ENCODE measurements around the gene CDH13. TPM values are rescaled to one million over a fixed set of nuclear protein-coding genes. Genes with fewer than 3 reads are reported as not detected.

The CDH13 gene
- total RNA-seq, 3 donors from 2014 or later, result not detected

DNA sequence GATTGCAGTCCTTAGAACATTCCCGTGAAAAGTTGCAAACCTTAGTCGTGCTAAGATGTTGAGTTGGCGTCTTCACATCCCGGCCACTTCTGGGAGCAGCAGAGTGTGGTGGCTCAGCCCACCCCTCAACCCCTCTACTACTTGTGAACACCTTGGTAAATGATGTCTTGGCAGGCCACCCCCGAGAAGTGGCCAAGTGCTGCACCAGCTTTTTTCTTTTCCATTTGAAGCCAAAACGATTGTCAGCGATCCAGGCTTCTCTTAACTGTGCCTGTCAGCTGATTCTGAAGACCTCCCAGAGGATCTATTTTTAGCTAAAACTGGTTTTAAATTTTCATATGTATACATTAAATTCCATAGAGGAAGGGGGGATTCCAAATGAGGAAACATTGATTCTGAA lies 247.5 kb downstream of the CDH13 start:
- no peaks in the 10 kb centered on the region for H3K4me1 Mint-ChIP-seq (ENCODE audit: low read depth)
- H3K9me3 Mint-ChIP-seq, result peaks cover 9% of the 10 kb centered on the region
- no peaks in the 10 kb centered on the region for H3K36me3 Mint-ChIP-seq (ENCODE audit: insufficient read depth)

DNA sequence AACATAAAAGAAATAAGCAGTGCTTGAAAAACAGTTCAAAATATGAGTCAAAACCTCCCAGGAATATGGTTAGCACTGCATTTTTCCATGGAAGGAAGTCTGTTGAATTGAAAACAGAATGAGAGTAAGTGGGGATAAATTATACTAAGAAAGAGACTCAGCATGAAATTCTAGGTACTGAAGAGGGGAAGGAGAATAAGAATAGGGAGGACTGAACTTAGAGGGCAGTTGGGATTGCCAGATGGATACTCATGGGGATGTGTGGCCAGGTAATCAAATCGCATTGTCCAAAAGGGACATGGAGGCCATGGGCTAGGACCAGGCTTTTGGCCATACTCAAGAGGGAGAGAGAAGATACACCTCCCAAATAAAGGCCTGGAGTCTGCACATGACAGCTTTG lies 247.9 kb downstream of the CDH13 start:
- Mint-ChIP-seq H3K9me3 (peaks cover 9% of the 10 kb centered on the region), H3K4me1 (ENCODE audit: low read depth) (no peaks in the 10 kb centered on the region), H3K27me3 (ENCODE audit: low read depth) (peaks cover under 1% of the 10 kb centered on the region), H3K36me3 (ENCODE audit: insufficient read depth) (no peaks in the 10 kb centered on the region), H3K4me3 (no peak overlapping the region)
- ATAC-seq (no peak), DNase-seq (no peak)

More for the DNA sequence above, 247.5 kb downstream of the CDH13 start:
- Mint-ChIP-seq H3K4me3 (no peak overlapping the region), H3K27me3 (ENCODE audit: low read depth) (peaks cover 2% of the 10 kb centered on the region)
- DNase-seq, result no peak
- ATAC-seq, result no peak

DNA sequence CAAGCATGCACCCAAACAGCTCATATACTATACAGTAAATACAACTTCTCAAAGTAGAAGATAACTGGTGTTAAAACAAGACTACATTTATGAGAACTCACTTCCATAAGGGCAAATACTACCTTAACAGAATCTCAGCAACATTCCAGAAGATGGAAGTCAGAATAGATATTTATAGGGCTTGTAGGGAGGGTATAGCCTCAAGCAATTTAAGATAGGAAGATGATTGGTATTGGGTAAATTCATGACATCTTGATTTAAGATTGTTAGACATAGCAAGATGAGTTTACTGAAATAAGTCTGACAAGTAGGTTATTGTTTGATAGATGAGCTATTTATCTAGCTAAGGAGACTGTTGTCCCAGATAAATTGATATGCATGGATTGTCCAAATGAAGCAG lies 250.2 kb downstream of the CDH13 start:
- no peaks in the 10 kb centered on the region for H3K36me3 Mint-ChIP-seq (ENCODE audit: insufficient read depth)
- no peak for DNase-seq
- no peaks in the 10 kb centered on the region for H3K4me1 Mint-ChIP-seq (ENCODE audit: low read depth)
- H3K9me3 Mint-ChIP-seq, result peaks cover 4% of the 10 kb centered on the region
- H3K27me3 Mint-ChIP-seq (ENCODE audit: low read depth), result no peaks in the 10 kb centered on the region
- H3K4me3 Mint-ChIP-seq, result no peak overlapping the region
- no peak for ATAC-seq

- Mint-ChIP-seq H3K4me3 (no peak overlapping the region), H3K36me3 (ENCODE audit: insufficient read depth) (no peaks in the 10 kb centered on the region), H3K27me3 (ENCODE audit: low read depth) (no peaks in the 10 kb centered on the region), H3K9me3 (no peaks in the 10 kb centered on the region), H3K4me1 (ENCODE audit: low read depth) (no peaks in the 10 kb centered on the region)
- DNase-seq, result no peak
- ATAC-seq, result no peak
Measured at GRCh38 chr16:82878466-82878865, 251.7 kb downstream of the CDH13 start.

- H3K27me3 Mint-ChIP-seq (ENCODE audit: low read depth), result no peaks in the 10 kb centered on the region
- ATAC-seq, result no peak
- no peaks in the 10 kb centered on the region for H3K4me1 Mint-ChIP-seq (ENCODE audit: low read depth)
- H3K36me3 Mint-ChIP-seq (ENCODE audit: insufficient read depth), result no peaks in the 10 kb centered on the region
- H3K4me3 Mint-ChIP-seq, result no peak overlapping the region
- DNase-seq, result no peak
- H3K9me3 Mint-ChIP-seq, result no peaks in the 10 kb centered on the region
Measured at GRCh38 chr16:82880346-82880745, 253.6 kb downstream of the CDH13 start.

GRCh38 chr16:82881516-82881915 lies 254.7 kb downstream of the CDH13 start:
- ATAC-seq (no peak), DNase-seq (no peak)
- Mint-ChIP-seq H3K27me3 (ENCODE audit: low read depth) (no peaks in the 10 kb centered on the region), H3K4me1 (ENCODE audit: low read depth) (no peaks in the 10 kb centered on the region), H3K9me3 (no peaks in the 10 kb centered on the region), H3K36me3 (ENCODE audit: insufficient read depth) (no peaks in the 10 kb centered on the region), H3K4me3 (no peak overlapping the region)

- ATAC-seq, result no peak
- DNase-seq, result no peak
- no peaks in the 10 kb centered on the region for H3K27me3 Mint-ChIP-seq (ENCODE audit: low read depth)
- H3K36me3 Mint-ChIP-seq (ENCODE audit: insufficient read depth), result no peaks in the 10 kb centered on the region
- H3K4me3 Mint-ChIP-seq, result no peak overlapping the region
- no peaks in the 10 kb centered on the region for H3K4me1 Mint-ChIP-seq (ENCODE audit: low read depth)
- no peaks in the 10 kb centered on the region for H3K9me3 Mint-ChIP-seq
Measured at GRCh38 chr16:82882226-82882625, 255.5 kb downstream of the CDH13 start.

- no peaks in the 10 kb centered on the region for H3K9me3 Mint-ChIP-seq
- H3K36me3 Mint-ChIP-seq (ENCODE audit: insufficient read depth), result no peaks in the 10 kb centered on the region
- no peaks in the 10 kb centered on the region for H3K27me3 Mint-ChIP-seq (ENCODE audit: low read depth)
- no peak for DNase-seq
- H3K4me3 Mint-ChIP-seq, result no peak overlapping the region
- H3K4me1 Mint-ChIP-seq (ENCODE audit: low read depth), result no peaks in the 10 kb centered on the region
- no peak for ATAC-seq
Measured at GRCh38 chr16:82882982-82883835, 256.4 kb downstream of the CDH13 start.

GRCh38 chr16:82884320-82884898 lies 257.6 kb downstream of the CDH13 start:
- no peaks in the 10 kb centered on the region for H3K4me1 Mint-ChIP-seq (ENCODE audit: low read depth)
- no peaks in the 10 kb centered on the region for H3K36me3 Mint-ChIP-seq (ENCODE audit: insufficient read depth)
- DNase-seq, result no peak
- no peaks in the 10 kb centered on the region for H3K27me3 Mint-ChIP-seq (ENCODE audit: low read depth)
- H3K9me3 Mint-ChIP-seq, result no peaks in the 10 kb centered on the region
- no peak for ATAC-seq
- H3K4me3 Mint-ChIP-seq, result no peak overlapping the region

GRCh38 chr16:82886146-82886545 lies 259.4 kb downstream of the CDH13 start:
- DNase-seq (no peak), ATAC-seq (no peak)
- Mint-ChIP-seq H3K4me3 (no peak overlapping the region), H3K9me3 (no peaks in the 10 kb centered on the region), H3K4me1 (ENCODE audit: low read depth) (no peaks in the 10 kb centered on the region), H3K36me3 (ENCODE audit: insufficient read depth) (no peaks in the 10 kb centered on the region), H3K27me3 (ENCODE audit: low read depth) (no peaks in the 10 kb centered on the region)

DNA sequence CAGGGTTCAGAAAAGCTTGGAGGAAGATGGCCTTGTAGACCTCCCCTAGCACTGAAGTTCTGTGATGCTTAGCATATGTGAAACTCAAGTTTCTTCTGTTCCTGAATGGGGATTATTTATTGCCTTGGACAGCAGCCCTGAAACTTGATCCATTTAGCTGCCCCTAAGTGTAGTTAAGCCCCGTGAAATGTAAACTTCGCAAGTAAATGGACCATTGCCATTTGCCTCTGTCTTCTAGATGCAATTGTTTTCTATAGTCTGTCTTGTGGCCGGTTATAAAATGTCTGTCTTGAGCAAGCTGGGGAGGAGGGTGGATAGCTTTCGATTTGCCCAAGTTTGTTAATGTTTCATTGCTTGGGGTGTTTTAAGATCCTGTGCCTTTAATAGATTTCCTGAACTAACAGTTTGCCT lies 261.8 kb downstream of the CDH13 start:
- no peaks in the 10 kb centered on the region for H3K27me3 Mint-ChIP-seq (ENCODE audit: low read depth)
- no peak overlapping the region for H3K4me3 Mint-ChIP-seq
- no peak for DNase-seq
- no peak for ATAC-seq
- no peaks in the 10 kb centered on the region for H3K4me1 Mint-ChIP-seq (ENCODE audit: low read depth)
- no peaks in the 10 kb centered on the region for H3K36me3 Mint-ChIP-seq (ENCODE audit: insufficient read depth)
- H3K9me3 Mint-ChIP-seq, result no peaks in the 10 kb centered on the region

DNA sequence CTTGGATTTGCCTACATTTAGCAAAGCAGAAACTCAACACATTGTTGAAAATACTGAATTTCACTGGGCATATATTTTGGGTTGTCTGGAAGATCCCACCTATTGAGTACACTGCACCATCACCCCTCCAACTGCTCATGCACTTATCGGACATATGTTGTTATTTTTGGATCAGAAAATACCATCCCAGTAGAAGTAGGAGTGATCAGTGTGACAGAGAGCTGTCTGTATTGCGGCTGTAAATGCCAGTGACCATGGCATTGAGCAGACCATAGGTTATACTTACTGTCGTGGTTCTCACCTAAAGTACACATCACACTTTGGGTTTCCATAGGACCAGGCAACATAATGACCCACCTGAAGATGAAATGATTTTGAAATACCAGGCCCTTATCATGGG lies 264.7 kb downstream of the CDH13 start:
- ATAC-seq (no peak), DNase-seq (no peak)
- peaks cover 2% of the 10 kb centered on the region for H3K27me3 Mint-ChIP-seq (ENCODE audit: low read depth)
- no peaks in the 10 kb centered on the region for H3K4me1 Mint-ChIP-seq (ENCODE audit: low read depth)
- no peaks in the 10 kb centered on the region for H3K9me3 Mint-ChIP-seq
- H3K4me3 Mint-ChIP-seq, result no peak overlapping the region
- H3K36me3 Mint-ChIP-seq (ENCODE audit: insufficient read depth), result no peaks in the 10 kb centered on the region

- Mint-ChIP-seq H3K4me1 (ENCODE audit: low read depth) (no peaks in the 10 kb centered on the region), H3K9me3 (no peaks in the 10 kb centered on the region), H3K36me3 (ENCODE audit: insufficient read depth) (no peaks in the 10 kb centered on the region), H3K4me3 (no peak overlapping the region), H3K27me3 (ENCODE audit: low read depth) (peaks cover 2% of the 10 kb centered on the region)
- DNase-seq (no peak), ATAC-seq (no peak)
Measured at GRCh38 chr16:82891918-82892317, 265.1 kb downstream of the CDH13 start.

GRCh38 chr16:82892324-82892723 lies 265.6 kb downstream of the CDH13 start:
- Mint-ChIP-seq H3K9me3 (no peaks in the 10 kb centered on the region), H3K4me3 (no peak overlapping the region), H3K27me3 (ENCODE audit: low read depth) (peaks cover 2% of the 10 kb centered on the region), H3K36me3 (ENCODE audit: insufficient read depth) (no peaks in the 10 kb centered on the region), H3K4me1 (ENCODE audit: low read depth) (no peaks in the 10 kb centered on the region)
- DNase-seq (no peak), ATAC-seq (no peak)

DNA sequence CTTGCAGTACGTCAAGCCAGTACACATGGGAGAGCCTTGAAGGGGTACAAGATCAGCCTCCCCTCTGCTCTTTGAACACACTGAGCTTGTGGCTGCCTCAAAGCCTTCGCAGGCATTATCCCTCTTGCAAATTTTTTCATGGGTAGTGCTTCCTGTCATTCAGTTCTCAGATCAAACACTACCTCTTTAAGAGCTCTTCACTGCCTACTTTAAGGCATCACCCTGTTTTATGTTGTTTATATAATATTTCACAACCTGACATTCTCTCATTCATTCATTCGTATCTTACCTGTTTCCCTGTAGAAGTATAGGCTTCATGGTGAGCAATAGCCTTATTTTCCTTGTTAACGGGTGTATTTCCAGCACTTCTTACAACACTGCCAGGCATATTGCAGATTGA lies 269.1 kb downstream of the CDH13 start:
- Mint-ChIP-seq H3K4me1 (ENCODE audit: low read depth) (no peaks in the 10 kb centered on the region), H3K4me3 (no peak overlapping the region), H3K27me3 (ENCODE audit: low read depth) (peaks cover 2% of the 10 kb centered on the region), H3K36me3 (ENCODE audit: insufficient read depth) (no peaks in the 10 kb centered on the region), H3K9me3 (no peaks in the 10 kb centered on the region)
- DNase-seq, result no peak
- ATAC-seq, result no peak

Data from activated T-cell treated with anti-CD3 and anti-CD28 coated beads, Interleukin-2, amount 50 U/mL, for 4 hours (primary cell).